Stimulated activated CD8-positive, alpha-beta memory T cell treated with anti-CD3 and anti-CD28 coated beads, Interleukin-15, amount 100 ng/mL, for 1 hour (primary cell): ENCODE measurements around the gene KRT82.

ENCODE experiments used
- DNase-seq: peaks from one replicate; pipeline ENCODE4 v3.0.0-alpha.2; 2020; ENCODE audit warnings: low read depth

Gene KRT82

GRCh38 chr12:52435659-52435999 is 29.5 kb upstream of the KRT82 start:
- DNase-seq = no peak

GRCh38 chr12:52434760-52435530 is 28.8 kb upstream of the KRT82 start:
- DNase-seq = no peak

- DNase-seq = no peak
These were observed 28.1 kb upstream of the KRT82 start, which contains the start of gene KRT75 for GRCh38 chr12:52434081-52434733. Gene KRT75 (minus strand): TSS chr12:52434371. CDS start chr12:52434304, 67 bp downstream.

GRCh38 chr12:52433501-52434080 is 27.5 kb upstream of the KRT82 start:
- DNase-seq = no peak

GRCh38 chr12:52432559-52433207 is 26.5 kb upstream of the KRT82 start:
- no peak for DNase-seq

GRCh38 chr12:52428121-52428520 is 22.0 kb upstream of the KRT82 start:
- no peak for DNase-seq

GRCh38 chr12:52427083-52427482 is 20.9 kb upstream of the KRT82 start:
- no peak for DNase-seq

- DNase-seq = no peak
These were observed 19.9 kb upstream of the KRT82 start for GRCh38 chr12:52426034-52426433.

- DNase-seq = no peak
These were observed 19.3 kb upstream of the KRT82 start for GRCh38 chr12:52425466-52425865.

GRCh38 chr12:52423661-52424500 is 17.7 kb upstream of the KRT82 start:
- DNase-seq = no peak

GRCh38 chr12:52423035-52423434 is 16.9 kb upstream of the KRT82 start:
- no peak for DNase-seq

GRCh38 chr12:52419656-52420055 is 13.5 kb upstream of the KRT82 start:
- no peak for DNase-seq

- no peak for DNase-seq
These were observed 12.5 kb upstream of the KRT82 start for GRCh38 chr12:52418576-52419110.

- no peak for DNase-seq
These were observed 11.6 kb upstream of the KRT82 start for GRCh38 chr12:52417740-52418139.

- DNase-seq = no peak
These were observed 10.7 kb upstream of the KRT82 start for GRCh38 chr12:52416795-52417194.

GRCh38 chr12:52415870-52416750 is 10.0 kb upstream of the KRT82 start:
- DNase-seq = no peak

GRCh38 chr12:52414936-52415335 is 8.8 kb upstream of the KRT82 start:
- DNase-seq = no peak

GRCh38 chr12:52413782-52414345 is 7.7 kb upstream of the KRT82 start:
- no peak for DNase-seq

- no peak for DNase-seq
These were observed 7.1 kb upstream of the KRT82 start for GRCh38 chr12:52413202-52413601.

GRCh38 chr12:52411815-52412214 is 5.7 kb upstream of the KRT82 start:
- DNase-seq = no peak
